NB4 (cell line): ENCODE measurements around the gene STH.

ENCODE experiments used
- DNase-seq: peaks from one replicate; pipeline ENCODE4 v3.0.0; 2010; ENCODE audit warnings: low read depth
- H3K4me3 ChIP-seq: one replicate; pipeline ENCODE4 v1.5.1; 2011; ENCODE audit warnings: mild to moderate bottlenecking, low read depth, low read length, moderate library complexity
- CTCF ChIP-seq: IDR thresholded peaks from one replicate; pipeline ENCODE4 v1.5.1; 2012; ENCODE audit warnings: low read depth, low read length
- MAX ChIP-seq: IDR thresholded peaks from 2 replicates; pipeline ENCODE4 v1.6.1; 2011; ENCODE audit warnings: low read depth, low read length
- MYC ChIP-seq: IDR thresholded peaks from 2 replicates; pipeline ENCODE4 v1.6.1; 2011; ENCODE audit warnings: low read depth, low read length
- POLR2A ChIP-seq: IDR thresholded peaks from 2 replicates; pipeline ENCODE4 v1.6.1; 2011; ENCODE audit warnings: mild to moderate bottlenecking; ENCODE audit not compliant: insufficient read length; ENCODE audit errors: extremely low read depth

STH gene

DNA sequence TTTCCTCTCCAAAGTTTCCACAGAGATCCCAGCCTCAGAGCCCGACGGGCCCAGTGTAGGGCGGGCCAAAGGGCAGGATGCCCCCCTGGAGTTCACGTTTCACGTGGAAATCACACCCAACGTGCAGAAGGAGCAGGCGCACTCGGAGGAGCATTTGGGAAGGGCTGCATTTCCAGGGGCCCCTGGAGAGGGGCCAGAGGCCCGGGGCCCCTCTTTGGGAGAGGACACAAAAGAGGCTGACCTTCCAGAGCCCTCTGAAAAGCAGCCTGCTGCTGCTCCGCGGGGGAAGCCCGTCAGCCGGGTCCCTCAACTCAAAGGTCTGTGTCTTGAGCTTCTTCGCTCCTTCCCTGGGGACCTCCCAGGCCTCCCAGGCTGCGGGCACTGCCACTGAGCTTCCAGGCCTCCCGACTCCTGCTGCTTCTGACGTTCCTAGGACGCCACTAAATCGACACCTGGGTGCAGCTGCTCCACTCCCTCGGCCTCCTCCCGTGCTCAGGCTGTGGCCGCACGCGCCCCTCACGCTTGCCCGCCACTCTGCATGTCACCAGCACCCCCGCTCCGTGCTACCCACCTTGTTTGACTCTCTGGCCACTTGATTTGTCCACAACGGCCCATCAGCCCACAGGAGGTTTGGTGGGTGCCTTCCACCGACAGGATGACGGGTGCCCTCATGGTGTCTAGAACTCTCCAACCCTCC, 15.3 kb upstream of the STH start:
- TF ChIP-seq CTCF (no peak), POLR2A (no peak), MAX (no peak)
- H3K4me3 ChIP-seq = no peak overlapping the region
- no peak for DNase-seq

DNA sequence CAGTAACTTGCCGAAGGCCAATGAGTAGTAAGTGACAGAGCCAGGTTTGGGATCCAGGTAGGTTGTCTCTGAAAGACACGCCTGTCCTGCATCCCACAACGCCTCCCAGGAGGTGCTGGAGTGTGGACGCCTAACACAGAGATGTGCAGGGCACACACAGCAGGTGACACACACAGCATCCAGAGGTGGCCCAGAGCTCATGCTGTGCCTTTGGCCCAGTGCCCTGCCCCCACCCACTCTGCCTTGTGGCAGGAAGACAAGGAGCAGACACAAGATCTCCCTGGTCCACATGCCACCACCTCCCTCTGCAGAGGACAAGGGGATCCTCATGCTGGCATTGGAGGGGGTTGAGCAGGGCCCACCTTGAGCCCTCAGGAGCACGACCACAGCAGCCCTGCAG, 14.7 kb upstream of the STH start:
- H3K4me3 ChIP-seq = no peak overlapping the region
- TF ChIP-seq POLR2A (no peak), MAX (no peak), MYC (no peak), CTCF (no peak)
- DNase-seq = no peak

DNA sequence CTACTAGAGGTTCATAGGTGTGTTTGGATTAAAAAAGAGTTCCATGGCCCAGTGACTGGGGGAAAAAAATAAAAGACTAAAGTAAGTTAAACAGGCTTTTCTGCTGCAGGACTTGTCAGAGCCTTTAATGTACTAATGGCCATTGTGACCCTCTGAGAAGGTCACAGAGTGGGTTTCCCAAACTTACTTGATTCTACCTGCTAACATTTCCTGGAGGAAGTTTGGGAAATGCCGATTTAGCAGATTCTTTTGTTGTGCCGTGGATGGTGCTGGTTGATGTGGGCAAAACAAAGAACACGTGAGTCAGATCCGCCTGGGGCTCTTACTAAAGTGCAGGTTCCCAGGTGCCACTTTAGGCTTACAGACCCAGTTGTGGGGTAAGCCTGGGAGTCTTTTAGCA, 13.6 kb upstream of the STH start:
- no peak for DNase-seq
- TF ChIP-seq MYC (no peak), CTCF (no peak), MAX (no peak), POLR2A (no peak)
- H3K4me3 ChIP-seq = no peak overlapping the region

GRCh38 chr17:45986056-45986455, 13.0 kb upstream of the STH start:
- no peak for DNase-seq
- TF ChIP-seq MYC (no peak), MAX (no peak)
- H3K4me3 ChIP-seq = no peak overlapping the region

- no peak for TF ChIP-seq MAX
- no peak for TF ChIP-seq MYC
- TF ChIP-seq POLR2A = no peak
- no peak for TF ChIP-seq CTCF
- DNase-seq = no peak
- no peak overlapping the region for H3K4me3 ChIP-seq
Observed at GRCh38 chr17:45987706-45988105, 11.3 kb upstream of the STH start.

DNA sequence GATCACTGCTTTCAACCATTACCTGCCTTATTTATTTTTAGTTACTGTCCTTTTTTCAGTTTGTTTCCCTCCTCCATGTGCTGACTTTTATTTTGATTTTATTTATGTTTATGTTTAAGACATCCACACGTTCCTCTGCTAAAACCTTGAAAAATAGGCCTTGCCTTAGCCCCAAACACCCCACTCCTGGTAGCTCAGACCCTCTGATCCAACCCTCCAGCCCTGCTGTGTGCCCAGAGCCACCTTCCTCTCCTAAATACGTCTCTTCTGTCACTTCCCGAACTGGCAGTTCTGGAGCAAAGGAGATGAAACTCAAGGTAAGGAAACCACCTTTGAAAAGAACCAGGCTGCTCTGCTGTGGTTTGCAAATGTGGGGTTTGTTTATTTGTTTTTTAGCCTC, 9.3 kb upstream of the STH start:
- H3K4me3 ChIP-seq = no peak overlapping the region
- DNase-seq = no peak
- TF ChIP-seq CTCF (no peak), MAX (no peak), POLR2A (no peak)
